MM.1S (cell line): ENCODE results near the gene POLR3B.

ENCODE experiments used
- EZH2 ChIP-seq: fragments of 300-600 bp; sonication (generic); optimal IDR thresholded peaks from 2 replicates; pipeline ENCODE3; 2017; ENCODE audit warnings: low read depth, mild to moderate bottlenecking, antibody characterized with exemption, low read length, mixed read lengths
- EZH2phosphoT487 ChIP-seq: fragments of 300-600 bp; sonication (generic); IDR thresholded peaks from 2 replicates; pipeline ENCODE4 v1.6.1; 2018; ENCODE audit warnings: antibody characterized with exemption, low read length
- TF ChIP-seq, protein P1 (sequence below): fragments of 300-600 bp; sonication (generic); IDR thresholded peaks from 2 replicates; pipeline ENCODE4 v1.5.1; 2016; ENCODE audit warnings: antibody characterized with exemption, low read length, mixed read lengths

DNA sequence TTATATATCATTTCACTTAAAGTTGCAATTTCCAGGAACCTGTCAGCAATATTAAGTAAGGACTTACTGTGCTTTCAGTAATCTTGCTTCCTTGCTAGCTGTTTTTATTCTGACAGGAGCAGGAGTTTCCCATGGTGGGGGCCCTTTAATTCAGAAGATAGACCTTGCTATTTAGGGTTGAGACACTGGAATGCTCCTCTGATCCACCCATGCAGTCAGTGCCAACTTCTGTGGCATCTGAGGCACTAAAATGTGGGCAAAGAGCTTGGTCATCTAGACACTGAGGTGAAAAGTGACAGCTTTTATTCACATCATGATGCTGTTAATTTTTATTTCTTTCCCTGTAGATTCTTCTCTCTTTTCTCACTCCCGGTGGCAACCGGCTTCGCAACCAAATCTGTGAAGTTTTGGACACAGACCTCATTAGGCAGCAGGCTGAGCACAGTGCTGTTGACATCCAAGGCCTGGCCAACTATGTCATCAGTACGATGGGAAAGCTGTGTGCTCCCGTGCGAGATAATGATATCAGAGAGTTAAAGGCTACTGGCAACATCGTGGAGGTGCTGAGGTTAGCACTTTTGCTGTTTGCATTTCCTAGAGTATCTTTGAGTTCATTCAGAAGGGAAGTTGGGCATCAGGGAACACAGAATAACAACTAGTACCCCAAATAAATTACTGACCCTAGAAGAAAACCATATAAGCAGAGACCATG lies 36.3 kb upstream of the POLR3B start:
- TF ChIP-seq EZH2 (no peak), EZH2phosphoT487 (no peak)
- TF ChIP-seq, protein P1, sequence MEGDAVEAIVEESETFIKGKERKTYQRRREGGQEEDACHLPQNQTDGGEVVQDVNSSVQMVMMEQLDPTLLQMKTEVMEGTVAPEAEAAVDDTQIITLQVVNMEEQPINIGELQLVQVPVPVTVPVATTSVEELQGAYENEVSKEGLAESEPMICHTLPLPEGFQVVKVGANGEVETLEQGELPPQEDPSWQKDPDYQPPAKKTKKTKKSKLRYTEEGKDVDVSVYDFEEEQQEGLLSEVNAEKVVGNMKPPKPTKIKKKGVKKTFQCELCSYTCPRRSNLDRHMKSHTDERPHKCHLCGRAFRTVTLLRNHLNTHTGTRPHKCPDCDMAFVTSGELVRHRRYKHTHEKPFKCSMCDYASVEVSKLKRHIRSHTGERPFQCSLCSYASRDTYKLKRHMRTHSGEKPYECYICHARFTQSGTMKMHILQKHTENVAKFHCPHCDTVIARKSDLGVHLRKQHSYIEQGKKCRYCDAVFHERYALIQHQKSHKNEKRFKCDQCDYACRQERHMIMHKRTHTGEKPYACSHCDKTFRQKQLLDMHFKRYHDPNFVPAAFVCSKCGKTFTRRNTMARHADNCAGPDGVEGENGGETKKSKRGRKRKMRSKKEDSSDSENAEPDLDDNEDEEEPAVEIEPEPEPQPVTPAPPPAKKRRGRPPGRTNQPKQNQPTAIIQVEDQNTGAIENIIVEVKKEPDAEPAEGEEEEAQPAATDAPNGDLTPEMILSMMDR: no peak
